WTC11 (cell line): ENCODE data around the gene BTF3. TPM values are rescaled to one million over a fixed set of nuclear protein-coding genes. Genes with fewer than 3 reads are reported as not detected.
A peak's percentile ranks its signal among the peaks of the same experiment; 100 is the strongest.

Experiments used
- ATAC-seq: fragments of 200-7000 bp; cut with Tn5 transposase; 2 replicates; pipeline ENCODE4 v1.10.0; 2021; ENCODE audit warnings: mild to moderate bottlenecking, moderate library complexity
- CTCF ChIA-PET: fragments of 300-600 bp; sonication (Branson Sonifier 250); formaldehyde crosslinking; loops from one replicate; lab custom pipeline; 2021; ENCODE audit warnings: antibody characterized with exemption; lab: Charles Lee
- POLR2A ChIA-PET: fragments of 350-600 bp; sonication (Branson Sonifier 250); formaldehyde crosslinking; loops from one replicate; lab custom pipeline; 2021; ENCODE audit warnings: antibody characterized with exemption; lab: Charles Lee
- DNase-seq: peaks from one replicate; pipeline ENCODE4 v3.0.0; 2021; ENCODE audit warnings: low spot score
- H3K27ac Mint-ChIP-seq: 2 replicates; pipeline ENCODE4 v1.8.0; 2021; ENCODE audit warnings: mixed read lengths
- H3K27me3 Mint-ChIP-seq: 2 replicates; pipeline ENCODE4 v1.8.0; 2021; ENCODE audit warnings: low read depth, mild to moderate bottlenecking, moderate library complexity, mixed read lengths
- H3K36me3 Mint-ChIP-seq: 2 replicates; pipeline ENCODE4 v1.8.0; 2021; ENCODE audit warnings: mixed read lengths
- H3K4me1 Mint-ChIP-seq: 2 replicates; pipeline ENCODE4 v1.8.0; 2022; ENCODE audit warnings: mixed read lengths
- H3K4me3 Mint-ChIP-seq: 2 replicates; pipeline ENCODE4 v1.8.0; 2021; ENCODE audit warnings: mild to moderate bottlenecking, moderate library complexity, mixed read lengths
- H3K9me3 Mint-ChIP-seq: 2 replicates; pipeline ENCODE4 v1.8.0; 2021; ENCODE audit warnings: mixed read lengths
- ESRRA ChIP-seq: sonication (generic); formaldehyde crosslinking; IDR thresholded peaks from 2 replicates; pipeline ENCODE4 v1.8.1; 2022; ENCODE audit warnings: mild to moderate bottlenecking, missing genetic modification reagents, borderline replicate concordance
- GABPB1 ChIP-seq: sonication (generic); formaldehyde crosslinking; IDR thresholded peaks from 2 replicates; pipeline ENCODE4 v1.8.1; 2023; ENCODE audit warnings: mild to moderate bottlenecking, missing genetic modification reagents
- NFATC4 ChIP-seq: fragments of 250-450 bp; sonication (Bioruptor Pico); IDR thresholded peaks from 2 replicates; pipeline ENCODE4 v1.9.0; 2021; ENCODE audit warnings: mild to moderate bottlenecking
- TP53 ChIP-seq: sonication (generic); formaldehyde crosslinking; IDR thresholded peaks from 2 replicates; pipeline ENCODE4 v1.8.1; 2023; ENCODE audit warnings: mild to moderate bottlenecking, missing genetic modification reagents
- ZNF219 ChIP-seq: sonication (generic); formaldehyde crosslinking; IDR thresholded peaks from 2 replicates; pipeline ENCODE4 v1.8.0; 2023; ENCODE audit warnings: missing genetic modification reagents, mild to moderate bottlenecking, borderline replicate concordance
- total RNA-seq: library from RNA; stranded (reverse); gene quantifications from 3 replicates; pipeline ENCODE4 v1.2.3, GENCODE V29; 2021
- TF ChIP-seq, protein P1 (sequence below): sonication (generic); formaldehyde crosslinking; IDR thresholded peaks from 2 replicates; pipeline ENCODE4 v1.8.1; 2022; ENCODE audit warnings: mild to moderate bottlenecking, missing genetic modification reagents, moderate library complexity, borderline replicate concordance
- TF ChIP-seq, protein P2 (sequence below): sonication (generic); formaldehyde crosslinking; IDR thresholded peaks from 2 replicates; pipeline ENCODE4 v1.8.1; 2023; ENCODE audit warnings: mild to moderate bottlenecking, missing genetic modification reagents, moderate library complexity
- TF ChIP-seq, protein P3 (sequence below): sonication (generic); formaldehyde crosslinking; IDR thresholded peaks from 2 replicates; pipeline ENCODE4 v1.8.1; 2023; ENCODE audit warnings: mild to moderate bottlenecking, moderate library complexity, missing genetic modification reagents
- TF ChIP-seq, protein P4 (sequence below): sonication (generic); formaldehyde crosslinking; IDR thresholded peaks from 2 replicates; pipeline ENCODE4 v1.8.0; 2023; ENCODE audit warnings: missing genetic modification reagents, mild to moderate bottlenecking, borderline replicate concordance
- TF ChIP-seq, protein P5 (sequence below): fragments of 250-450 bp; sonication (Bioruptor Pico); IDR thresholded peaks from 2 replicates; pipeline ENCODE4 v1.9.0; 2021; ENCODE audit warnings: mild to moderate bottlenecking
- TF ChIP-seq, protein P6 (sequence below): sonication (generic); formaldehyde crosslinking; IDR thresholded peaks from 2 replicates; pipeline ENCODE4 v1.8.1; 2023; ENCODE audit warnings: mild to moderate bottlenecking, missing genetic modification reagents
- TF ChIP-seq, protein P7 (sequence below): sonication (generic); formaldehyde crosslinking; IDR thresholded peaks from 2 replicates; pipeline ENCODE4 v1.8.1; 2023; ENCODE audit warnings: mild to moderate bottlenecking, missing genetic modification reagents

BTF3 gene
- total RNA-seq, 1 experiment from 2014 or later: 736 TPM

DNA sequence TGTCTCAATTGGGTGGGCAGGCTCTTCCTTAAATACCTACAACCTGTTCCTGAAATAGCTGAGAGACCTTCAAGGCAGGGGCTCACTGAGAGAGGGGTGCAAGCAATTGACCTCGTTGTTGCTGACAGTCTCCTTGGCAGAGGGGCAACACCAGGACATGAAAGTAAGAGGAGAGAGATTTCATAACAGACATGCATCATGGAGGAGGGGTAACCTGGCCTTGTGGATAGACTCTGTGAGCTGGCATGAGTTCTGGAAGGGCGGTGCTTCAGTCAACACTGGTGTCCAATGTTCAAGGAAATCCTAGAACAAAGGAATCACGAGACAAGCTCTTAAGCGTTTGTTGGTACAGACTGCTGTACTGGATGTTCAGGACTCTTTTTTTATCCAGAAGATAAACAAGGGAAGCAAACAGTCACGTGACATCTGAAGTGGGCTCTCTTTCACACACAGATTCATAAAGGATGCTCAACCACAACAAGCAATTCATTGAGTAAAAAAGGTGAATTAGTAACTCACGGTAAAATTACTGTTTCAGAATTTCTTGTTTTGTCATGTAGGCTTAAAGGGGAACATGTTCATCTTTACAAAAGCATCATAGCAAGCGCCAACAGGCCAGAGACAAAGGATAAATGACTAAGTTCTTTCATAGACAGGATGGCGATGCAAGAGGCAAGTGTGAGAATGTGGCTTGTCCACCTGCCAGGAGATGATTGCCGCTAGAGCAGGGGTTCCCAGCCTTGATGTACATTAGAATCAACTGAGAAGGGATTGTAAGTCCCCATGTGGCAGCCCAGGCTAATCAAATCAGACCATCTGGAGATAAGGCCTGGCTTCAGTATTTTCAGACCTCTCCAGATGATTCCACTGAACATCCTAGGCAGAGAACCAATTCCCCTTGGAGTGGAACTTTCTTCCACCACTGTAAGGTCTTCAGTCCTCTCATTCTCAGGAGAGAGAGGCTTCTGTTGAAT is 46.5 kb downstream of the BTF3 start:
- TF ChIP-seq ESRRA (no peak), GABPB1 (CRISPR knock-in tag) (0 out of 2 replicates have a peak, but pooled peaks have one; percentile 68)
- Mint-ChIP-seq H3K27ac (no peak overlapping the region), H3K4me3 (no peak overlapping the region), H3K36me3 (no peaks in the 10 kb centered on the region), H3K4me1 (peaks cover 20% of the 10 kb centered on the region), H3K27me3 (no peaks in the 10 kb centered on the region; the same call in 1 of the 2 replicates), H3K9me3 (no peaks in the 10 kb centered on the region)
- ATAC-seq: no peak
- ChIA-PET CTCF (interaction anchor here (1.4 kb wide), 1 partner anchor 25 kb away, joined by 4 read pairs; no protein-coding TSS in a partner anchor), POLR2A (no interaction called here)
- no peak for DNase-seq

DNA sequence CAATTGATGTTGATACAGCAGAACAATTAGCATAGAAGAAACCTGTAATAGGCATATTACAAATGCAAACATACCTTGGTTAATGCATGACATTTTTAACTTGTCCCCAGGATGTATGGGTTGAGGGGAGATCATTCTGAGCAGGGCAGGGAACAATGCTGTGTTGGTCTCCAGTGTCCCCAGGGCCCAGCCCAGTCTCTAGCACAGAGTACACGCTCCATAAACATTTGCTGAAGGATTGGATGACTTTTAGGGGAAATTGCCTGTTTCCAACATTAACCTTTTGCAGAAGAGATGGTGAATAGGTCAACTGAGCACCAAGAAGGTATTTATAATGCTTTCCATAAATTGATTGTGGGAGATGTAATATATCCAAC is 47.1 kb downstream of the BTF3 start:
- H3K27ac Mint-ChIP-seq: no peak overlapping the region
- POLR2A ChIA-PET: no interaction called here
- no peaks in the 10 kb centered on the region; the same call in 1 of the 2 replicates for H3K27me3 Mint-ChIP-seq

DNA sequence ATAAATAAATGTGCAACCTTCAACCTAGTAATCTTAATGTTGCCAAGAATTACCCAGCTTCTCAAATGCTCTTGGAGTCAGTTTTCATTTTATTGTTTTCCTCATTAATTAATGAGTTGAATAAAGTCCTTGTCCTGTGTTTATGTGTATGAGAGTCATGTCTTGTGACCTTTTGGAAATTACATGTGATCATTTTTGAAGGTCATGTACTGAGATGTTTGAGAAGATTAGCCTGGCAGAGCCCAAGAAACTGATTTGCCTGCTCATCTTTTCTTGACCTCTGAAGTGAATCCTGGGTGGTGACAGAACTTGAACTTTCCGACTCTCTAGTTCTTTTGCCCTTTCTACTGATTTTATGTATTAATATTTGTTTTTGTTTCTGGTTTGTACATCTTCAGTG is 51.8 kb downstream of the BTF3 start:
- Mint-ChIP-seq H3K27ac (no peak overlapping the region), H3K36me3 (peaks cover 4% of the 10 kb centered on the region; the same call in 1 of the 2 replicates), H3K27me3 (no peaks in the 10 kb centered on the region), H3K4me3 (no peak overlapping the region), H3K9me3 (no peaks in the 10 kb centered on the region), H3K4me1 (no peaks in the 10 kb centered on the region)
- CTCF ChIA-PET: no interaction called here
- ATAC-seq: no peak
- POLR2A ChIA-PET: no interaction called here
- DNase-seq: no peak
- TF ChIP-seq TP53 (no peak), ZNF219 (no peak)
- TF ChIP-seq, protein P1, sequence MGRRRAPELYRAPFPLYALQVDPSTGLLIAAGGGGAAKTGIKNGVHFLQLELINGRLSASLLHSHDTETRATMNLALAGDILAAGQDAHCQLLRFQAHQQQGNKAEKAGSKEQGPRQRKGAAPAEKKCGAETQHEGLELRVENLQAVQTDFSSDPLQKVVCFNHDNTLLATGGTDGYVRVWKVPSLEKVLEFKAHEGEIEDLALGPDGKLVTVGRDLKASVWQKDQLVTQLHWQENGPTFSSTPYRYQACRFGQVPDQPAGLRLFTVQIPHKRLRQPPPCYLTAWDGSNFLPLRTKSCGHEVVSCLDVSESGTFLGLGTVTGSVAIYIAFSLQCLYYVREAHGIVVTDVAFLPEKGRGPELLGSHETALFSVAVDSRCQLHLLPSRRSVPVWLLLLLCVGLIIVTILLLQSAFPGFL (CRISPR knock-in tag): no peak
- TF ChIP-seq, protein P2, sequence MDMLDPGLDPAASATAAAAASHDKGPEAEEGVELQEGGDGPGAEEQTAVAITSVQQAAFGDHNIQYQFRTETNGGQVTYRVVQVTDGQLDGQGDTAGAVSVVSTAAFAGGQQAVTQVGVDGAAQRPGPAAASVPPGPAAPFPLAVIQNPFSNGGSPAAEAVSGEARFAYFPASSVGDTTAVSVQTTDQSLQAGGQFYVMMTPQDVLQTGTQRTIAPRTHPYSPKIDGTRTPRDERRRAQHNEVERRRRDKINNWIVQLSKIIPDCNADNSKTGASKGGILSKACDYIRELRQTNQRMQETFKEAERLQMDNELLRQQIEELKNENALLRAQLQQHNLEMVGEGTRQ (CRISPR knock-in tag): no peak
- TF ChIP-seq, protein P3, sequence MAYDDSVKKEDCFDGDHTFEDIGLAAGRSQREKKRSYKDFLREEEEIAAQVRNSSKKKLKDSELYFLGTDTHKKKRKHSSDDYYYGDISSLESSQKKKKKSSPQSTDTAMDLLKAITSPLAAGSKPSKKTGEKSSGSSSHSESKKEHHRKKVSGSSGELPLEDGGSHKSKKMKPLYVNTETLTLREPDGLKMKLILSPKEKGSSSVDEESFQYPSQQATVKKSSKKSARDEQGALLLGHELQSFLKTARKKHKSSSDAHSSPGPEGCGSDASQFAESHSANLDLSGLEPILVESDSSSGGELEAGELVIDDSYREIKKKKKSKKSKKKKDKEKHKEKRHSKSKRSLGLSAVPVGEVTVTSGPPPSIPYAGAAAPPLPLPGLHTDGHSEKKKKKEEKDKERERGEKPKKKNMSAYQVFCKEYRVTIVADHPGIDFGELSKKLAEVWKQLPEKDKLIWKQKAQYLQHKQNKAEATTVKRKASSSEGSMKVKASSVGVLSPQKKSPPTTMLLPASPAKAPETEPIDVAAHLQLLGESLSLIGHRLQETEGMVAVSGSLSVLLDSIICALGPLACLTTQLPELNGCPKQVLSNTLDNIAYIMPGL (CRISPR knock-in tag): no peak
- TF ChIP-seq, protein P4, sequence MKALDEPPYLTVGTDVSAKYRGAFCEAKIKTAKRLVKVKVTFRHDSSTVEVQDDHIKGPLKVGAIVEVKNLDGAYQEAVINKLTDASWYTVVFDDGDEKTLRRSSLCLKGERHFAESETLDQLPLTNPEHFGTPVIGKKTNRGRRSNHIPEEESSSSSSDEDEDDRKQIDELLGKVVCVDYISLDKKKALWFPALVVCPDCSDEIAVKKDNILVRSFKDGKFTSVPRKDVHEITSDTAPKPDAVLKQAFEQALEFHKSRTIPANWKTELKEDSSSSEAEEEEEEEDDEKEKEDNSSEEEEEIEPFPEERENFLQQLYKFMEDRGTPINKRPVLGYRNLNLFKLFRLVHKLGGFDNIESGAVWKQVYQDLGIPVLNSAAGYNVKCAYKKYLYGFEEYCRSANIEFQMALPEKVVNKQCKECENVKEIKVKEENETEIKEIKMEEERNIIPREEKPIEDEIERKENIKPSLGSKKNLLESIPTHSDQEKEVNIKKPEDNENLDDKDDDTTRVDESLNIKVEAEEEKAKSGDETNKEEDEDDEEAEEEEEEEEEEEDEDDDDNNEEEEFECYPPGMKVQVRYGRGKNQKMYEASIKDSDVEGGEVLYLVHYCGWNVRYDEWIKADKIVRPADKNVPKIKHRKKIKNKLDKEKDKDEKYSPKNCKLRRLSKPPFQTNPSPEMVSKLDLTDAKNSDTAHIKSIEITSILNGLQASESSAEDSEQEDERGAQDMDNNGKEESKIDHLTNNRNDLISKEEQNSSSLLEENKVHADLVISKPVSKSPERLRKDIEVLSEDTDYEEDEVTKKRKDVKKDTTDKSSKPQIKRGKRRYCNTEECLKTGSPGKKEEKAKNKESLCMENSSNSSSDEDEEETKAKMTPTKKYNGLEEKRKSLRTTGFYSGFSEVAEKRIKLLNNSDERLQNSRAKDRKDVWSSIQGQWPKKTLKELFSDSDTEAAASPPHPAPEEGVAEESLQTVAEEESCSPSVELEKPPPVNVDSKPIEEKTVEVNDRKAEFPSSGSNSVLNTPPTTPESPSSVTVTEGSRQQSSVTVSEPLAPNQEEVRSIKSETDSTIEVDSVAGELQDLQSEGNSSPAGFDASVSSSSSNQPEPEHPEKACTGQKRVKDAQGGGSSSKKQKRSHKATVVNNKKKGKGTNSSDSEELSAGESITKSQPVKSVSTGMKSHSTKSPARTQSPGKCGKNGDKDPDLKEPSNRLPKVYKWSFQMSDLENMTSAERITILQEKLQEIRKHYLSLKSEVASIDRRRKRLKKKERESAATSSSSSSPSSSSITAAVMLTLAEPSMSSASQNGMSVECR (CRISPR knock-in tag): no peak

More for the DNA sequence above, 47.1 kb downstream of the BTF3 start:
- CTCF ChIA-PET: no interaction called here
- no peaks in the 10 kb centered on the region for H3K36me3 Mint-ChIP-seq
- TF ChIP-seq, protein P5, sequence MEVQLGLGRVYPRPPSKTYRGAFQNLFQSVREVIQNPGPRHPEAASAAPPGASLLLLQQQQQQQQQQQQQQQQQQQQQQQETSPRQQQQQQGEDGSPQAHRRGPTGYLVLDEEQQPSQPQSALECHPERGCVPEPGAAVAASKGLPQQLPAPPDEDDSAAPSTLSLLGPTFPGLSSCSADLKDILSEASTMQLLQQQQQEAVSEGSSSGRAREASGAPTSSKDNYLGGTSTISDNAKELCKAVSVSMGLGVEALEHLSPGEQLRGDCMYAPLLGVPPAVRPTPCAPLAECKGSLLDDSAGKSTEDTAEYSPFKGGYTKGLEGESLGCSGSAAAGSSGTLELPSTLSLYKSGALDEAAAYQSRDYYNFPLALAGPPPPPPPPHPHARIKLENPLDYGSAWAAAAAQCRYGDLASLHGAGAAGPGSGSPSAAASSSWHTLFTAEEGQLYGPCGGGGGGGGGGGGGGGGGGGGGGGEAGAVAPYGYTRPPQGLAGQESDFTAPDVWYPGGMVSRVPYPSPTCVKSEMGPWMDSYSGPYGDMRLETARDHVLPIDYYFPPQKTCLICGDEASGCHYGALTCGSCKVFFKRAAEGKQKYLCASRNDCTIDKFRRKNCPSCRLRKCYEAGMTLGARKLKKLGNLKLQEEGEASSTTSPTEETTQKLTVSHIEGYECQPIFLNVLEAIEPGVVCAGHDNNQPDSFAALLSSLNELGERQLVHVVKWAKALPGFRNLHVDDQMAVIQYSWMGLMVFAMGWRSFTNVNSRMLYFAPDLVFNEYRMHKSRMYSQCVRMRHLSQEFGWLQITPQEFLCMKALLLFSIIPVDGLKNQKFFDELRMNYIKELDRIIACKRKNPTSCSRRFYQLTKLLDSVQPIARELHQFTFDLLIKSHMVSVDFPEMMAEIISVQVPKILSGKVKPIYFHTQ (CRISPR knock-in tag): no peak
- TF ChIP-seq, protein P6, sequence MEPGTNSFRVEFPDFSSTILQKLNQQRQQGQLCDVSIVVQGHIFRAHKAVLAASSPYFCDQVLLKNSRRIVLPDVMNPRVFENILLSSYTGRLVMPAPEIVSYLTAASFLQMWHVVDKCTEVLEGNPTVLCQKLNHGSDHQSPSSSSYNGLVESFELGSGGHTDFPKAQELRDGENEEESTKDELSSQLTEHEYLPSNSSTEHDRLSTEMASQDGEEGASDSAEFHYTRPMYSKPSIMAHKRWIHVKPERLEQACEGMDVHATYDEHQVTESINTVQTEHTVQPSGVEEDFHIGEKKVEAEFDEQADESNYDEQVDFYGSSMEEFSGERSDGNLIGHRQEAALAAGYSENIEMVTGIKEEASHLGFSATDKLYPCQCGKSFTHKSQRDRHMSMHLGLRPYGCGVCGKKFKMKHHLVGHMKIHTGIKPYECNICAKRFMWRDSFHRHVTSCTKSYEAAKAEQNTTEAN (CRISPR knock-in tag): no peak
- TF ChIP-seq, protein P7, sequence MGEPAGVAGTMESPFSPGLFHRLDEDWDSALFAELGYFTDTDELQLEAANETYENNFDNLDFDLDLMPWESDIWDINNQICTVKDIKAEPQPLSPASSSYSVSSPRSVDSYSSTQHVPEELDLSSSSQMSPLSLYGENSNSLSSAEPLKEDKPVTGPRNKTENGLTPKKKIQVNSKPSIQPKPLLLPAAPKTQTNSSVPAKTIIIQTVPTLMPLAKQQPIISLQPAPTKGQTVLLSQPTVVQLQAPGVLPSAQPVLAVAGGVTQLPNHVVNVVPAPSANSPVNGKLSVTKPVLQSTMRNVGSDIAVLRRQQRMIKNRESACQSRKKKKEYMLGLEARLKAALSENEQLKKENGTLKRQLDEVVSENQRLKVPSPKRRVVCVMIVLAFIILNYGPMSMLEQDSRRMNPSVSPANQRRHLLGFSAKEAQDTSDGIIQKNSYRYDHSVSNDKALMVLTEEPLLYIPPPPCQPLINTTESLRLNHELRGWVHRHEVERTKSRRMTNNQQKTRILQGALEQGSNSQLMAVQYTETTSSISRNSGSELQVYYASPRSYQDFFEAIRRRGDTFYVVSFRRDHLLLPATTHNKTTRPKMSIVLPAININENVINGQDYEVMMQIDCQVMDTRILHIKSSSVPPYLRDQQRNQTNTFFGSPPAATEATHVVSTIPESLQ: no peak
- no peak for TF ChIP-seq NFATC4 (CRISPR knock-in tag)
- no peak overlapping the region for H3K4me3 Mint-ChIP-seq
- peaks cover 17% of the 10 kb centered on the region for H3K4me1 Mint-ChIP-seq
- DNase-seq: no peak
- H3K9me3 Mint-ChIP-seq: no peaks in the 10 kb centered on the region
- ATAC-seq: no peak
